Mucosa of stomach (tissue), 1 donor: Measurements from ENCODE around the gene WDFY2.

ENCODE experiments used
- H3K27me3 ChIP-seq: one replicate; pipeline ENCODE4 v1.7.0; 2013; ENCODE audit warnings: mild to moderate bottlenecking, low read length; ENCODE audit not compliant: control insufficient read depth, insufficient read depth
- H3K36me3 ChIP-seq: one replicate; pipeline ENCODE4 v1.7.0; 2013; ENCODE audit warnings: low read length; ENCODE audit not compliant: control insufficient read depth, insufficient read depth
- H3K4me1 ChIP-seq: one replicate; pipeline ENCODE4 v1.7.0; 2013; ENCODE audit warnings: mild to moderate bottlenecking, low read length; ENCODE audit not compliant: control insufficient read depth, insufficient read depth
- H3K4me3 ChIP-seq: one replicate; pipeline ENCODE4 v1.7.0; 2013; ENCODE audit warnings: low read length
- H3K9ac ChIP-seq: one replicate; pipeline ENCODE4 v1.7.0; 2013; ENCODE audit warnings: mild to moderate bottlenecking, low read length, moderate library complexity
- H3K9me3 ChIP-seq: one replicate; pipeline ENCODE4 v1.7.0; 2013; ENCODE audit warnings: mild to moderate bottlenecking, low read length, moderate library complexity; ENCODE audit not compliant: control insufficient read depth
- donor health status: Pancreatic carcinoma.

The WDFY2 gene

GRCh38 chr13:51778392-51778791 lies 194.1 kb downstream of the WDFY2 start:
- H3K4me3 ChIP-seq, result no peak overlapping the region
- peaks cover 15% of the 10 kb centered on the region for H3K4me1 ChIP-seq
- no peak overlapping the region for H3K9ac ChIP-seq
- H3K9me3 ChIP-seq, result no peaks in the 10 kb centered on the region
- H3K36me3 ChIP-seq, result no peaks in the 10 kb centered on the region
- H3K27me3 ChIP-seq, result no peaks in the 10 kb centered on the region

- Histone ChIP-seq H3K4me3 (no peak overlapping the region), H3K4me1 (peaks cover 15% of the 10 kb centered on the region), H3K36me3 (no peaks in the 10 kb centered on the region), H3K9me3 (no peaks in the 10 kb centered on the region), H3K9ac (no peak overlapping the region), H3K27me3 (no peaks in the 10 kb centered on the region)
Observed at GRCh38 chr13:51780099-51780498, 195.8 kb downstream of the WDFY2 start.

GRCh38 chr13:51781246-51782022 lies 197.2 kb downstream of the WDFY2 start:
- peaks cover 19% of the 10 kb centered on the region for H3K4me1 ChIP-seq
- no peaks in the 10 kb centered on the region for H3K36me3 ChIP-seq
- no peak overlapping the region for H3K4me3 ChIP-seq
- H3K27me3 ChIP-seq, result no peaks in the 10 kb centered on the region
- no peak overlapping the region for H3K9ac ChIP-seq
- no peaks in the 10 kb centered on the region for H3K9me3 ChIP-seq

- Histone ChIP-seq H3K9me3 (no peaks in the 10 kb centered on the region), H3K4me3 (no peak overlapping the region), H3K27me3 (no peaks in the 10 kb centered on the region), H3K4me1 (peaks cover 22% of the 10 kb centered on the region), H3K9ac (no peak overlapping the region), H3K36me3 (no peaks in the 10 kb centered on the region)
Observed at GRCh38 chr13:51782026-51782710, 197.9 kb downstream of the WDFY2 start.

- Histone ChIP-seq H3K9ac (no peak overlapping the region), H3K36me3 (no peaks in the 10 kb centered on the region), H3K9me3 (no peaks in the 10 kb centered on the region), H3K4me1 (peaks cover 22% of the 10 kb centered on the region), H3K27me3 (no peaks in the 10 kb centered on the region), H3K4me3 (no peak overlapping the region)
Observed at GRCh38 chr13:51783428-51784094, 199.3 kb downstream of the WDFY2 start.

- Histone ChIP-seq H3K9me3 (no peaks in the 10 kb centered on the region), H3K36me3 (no peaks in the 10 kb centered on the region), H3K4me1 (peaks cover 22% of the 10 kb centered on the region), H3K27me3 (no peaks in the 10 kb centered on the region), H3K9ac (no peak overlapping the region), H3K4me3 (no peak overlapping the region)
Observed at GRCh38 chr13:51784097-51784496, 199.8 kb downstream of the WDFY2 start.

GRCh38 chr13:51785712-51786424 lies 201.6 kb downstream of the WDFY2 start:
- Histone ChIP-seq H3K36me3 (no peaks in the 10 kb centered on the region), H3K4me3 (no peak overlapping the region), H3K9me3 (no peaks in the 10 kb centered on the region), H3K4me1 (peaks cover 17% of the 10 kb centered on the region), H3K27me3 (no peaks in the 10 kb centered on the region), H3K9ac (no peak overlapping the region)

- Histone ChIP-seq H3K4me3 (no peak overlapping the region), H3K4me1 (peaks cover 10% of the 10 kb centered on the region), H3K9ac (no peak overlapping the region), H3K9me3 (no peaks in the 10 kb centered on the region), H3K27me3 (no peaks in the 10 kb centered on the region), H3K36me3 (no peaks in the 10 kb centered on the region)
Observed at GRCh38 chr13:51786425-51787265, 202.4 kb downstream of the WDFY2 start.

- Histone ChIP-seq H3K4me3 (no peak overlapping the region), H3K9ac (no peak overlapping the region), H3K4me1 (no peaks in the 10 kb centered on the region), H3K27me3 (no peaks in the 10 kb centered on the region), H3K9me3 (no peaks in the 10 kb centered on the region), H3K36me3 (no peaks in the 10 kb centered on the region)
Observed at GRCh38 chr13:51793570-51794271, 209.5 kb downstream of the WDFY2 start.

GRCh38 chr13:51794964-51795363 lies 210.7 kb downstream of the WDFY2 start:
- H3K36me3 ChIP-seq, result no peaks in the 10 kb centered on the region
- H3K9me3 ChIP-seq, result no peaks in the 10 kb centered on the region
- no peaks in the 10 kb centered on the region for H3K27me3 ChIP-seq
- no peak overlapping the region for H3K9ac ChIP-seq
- no peaks in the 10 kb centered on the region for H3K4me1 ChIP-seq
- no peak overlapping the region for H3K4me3 ChIP-seq

GRCh38 chr13:51795419-51795818 lies 211.2 kb downstream of the WDFY2 start:
- H3K9ac ChIP-seq, result no peak overlapping the region
- H3K4me1 ChIP-seq, result no peaks in the 10 kb centered on the region
- no peaks in the 10 kb centered on the region for H3K27me3 ChIP-seq
- no peak overlapping the region for H3K4me3 ChIP-seq
- H3K9me3 ChIP-seq, result no peaks in the 10 kb centered on the region
- H3K36me3 ChIP-seq, result no peaks in the 10 kb centered on the region
